Measurements from ENCODE around the gene CCR3. TPM values are rescaled to one million over a fixed set of nuclear protein-coding genes. Genes with fewer than 3 reads are reported as not detected.

CCR3 gene
- total RNA-seq, 3 donors from 2014 or later (not counting 1 experiment from before 2014, with no cell fraction given) = 1.5 to 36.7 TPM; not detected in 1

- WGBS (ENCODE audit: insufficient coverage) = 59% methylated on average over 7 of the region's 7 CpGs
- ATAC-seq (no peak), DNase-seq (no peak)
- Mint-ChIP-seq H3K4me1 (peaks cover 0 to 9% of the 10 kb centered on the region in 2 donors), H3K36me3 (no peaks in the 10 kb centered on the region), H3K27me3 (ENCODE audit: low read depth in 2 of 2) (peaks cover 8 to 9% of the 10 kb centered on the region in 2 donors), H3K4me3 (no peak overlapping the region), H3K27ac (no peak overlapping the region), H3K9me3 (no peaks in the 10 kb centered on the region)
- H3K4me1 ChIP-seq (ENCODE audit: control insufficient read depth, insufficient read depth, low read length) = peaks cover 18% of the 10 kb centered on the region
- H3K36me3 ChIP-seq (ENCODE audit: control insufficient read depth, insufficient read depth, low read length) = no peaks in the 10 kb centered on the region
- intact Hi-C loops (cut with micrococcal nuclease) = no loop called here
- H3K4me3 ChIP-seq (ENCODE audit: low read length) = no peak overlapping the region
- TF ChIP-seq, protein P1, sequence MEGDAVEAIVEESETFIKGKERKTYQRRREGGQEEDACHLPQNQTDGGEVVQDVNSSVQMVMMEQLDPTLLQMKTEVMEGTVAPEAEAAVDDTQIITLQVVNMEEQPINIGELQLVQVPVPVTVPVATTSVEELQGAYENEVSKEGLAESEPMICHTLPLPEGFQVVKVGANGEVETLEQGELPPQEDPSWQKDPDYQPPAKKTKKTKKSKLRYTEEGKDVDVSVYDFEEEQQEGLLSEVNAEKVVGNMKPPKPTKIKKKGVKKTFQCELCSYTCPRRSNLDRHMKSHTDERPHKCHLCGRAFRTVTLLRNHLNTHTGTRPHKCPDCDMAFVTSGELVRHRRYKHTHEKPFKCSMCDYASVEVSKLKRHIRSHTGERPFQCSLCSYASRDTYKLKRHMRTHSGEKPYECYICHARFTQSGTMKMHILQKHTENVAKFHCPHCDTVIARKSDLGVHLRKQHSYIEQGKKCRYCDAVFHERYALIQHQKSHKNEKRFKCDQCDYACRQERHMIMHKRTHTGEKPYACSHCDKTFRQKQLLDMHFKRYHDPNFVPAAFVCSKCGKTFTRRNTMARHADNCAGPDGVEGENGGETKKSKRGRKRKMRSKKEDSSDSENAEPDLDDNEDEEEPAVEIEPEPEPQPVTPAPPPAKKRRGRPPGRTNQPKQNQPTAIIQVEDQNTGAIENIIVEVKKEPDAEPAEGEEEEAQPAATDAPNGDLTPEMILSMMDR (IDR thresholded peaks at IDR 0.05) = no peak
- no peak overlapping the region for H3K27ac ChIP-seq (ENCODE audit: low read length)
- H3K27me3 ChIP-seq (ENCODE audit: control insufficient read depth, insufficient read depth, low read length) = no peaks in the 10 kb centered on the region
- no peaks in the 10 kb centered on the region for H3K9me3 ChIP-seq (ENCODE audit: control insufficient read depth, insufficient read depth, low read length)
Measured at GRCh38 chr3:46222435-46223161, 19.7 kb upstream of the CCR3 start.

- peaks cover 4 to 8% of the 10 kb centered on the region in 2 donors for H3K27me3 Mint-ChIP-seq (ENCODE audit: low read depth in 2 of 2)
- TF ChIP-seq, protein P1 (IDR thresholded peaks at IDR 0.05) = no peak
- intact Hi-C loops (cut with micrococcal nuclease) = loop anchor here (5.0 kb wide), 1 partner anchor 139 kb away; no protein-coding TSS in a partner anchor
Measured at GRCh38 chr3:46228260-46229242, 13.7 kb upstream of the CCR3 start.

DNA sequence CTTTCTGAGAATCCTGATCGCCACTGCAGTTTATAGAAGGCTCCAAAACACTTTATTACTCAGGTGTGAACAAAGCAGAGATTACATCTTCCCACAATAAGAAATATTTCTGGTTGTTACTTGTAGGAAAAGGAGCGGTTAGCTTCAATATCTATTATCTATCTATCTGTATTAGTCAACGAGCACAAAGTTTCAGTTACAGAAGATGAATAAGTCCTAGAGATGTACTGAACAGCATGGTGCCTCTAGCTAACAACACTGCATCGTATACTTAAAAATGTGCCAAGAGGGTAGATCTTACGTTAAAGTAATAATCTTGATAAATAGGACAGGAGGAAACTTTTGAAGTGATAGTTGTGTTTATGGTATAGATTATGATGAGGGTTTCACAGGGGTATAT, 10.9 kb upstream of the CCR3 start:
- peaks cover 2 to 5% of the 10 kb centered on the region in 2 donors for H3K27me3 Mint-ChIP-seq (ENCODE audit: low read depth in 2 of 2)
- no peaks in the 10 kb centered on the region for H3K36me3 Mint-ChIP-seq
- Histone ChIP-seq H3K9me3 (ENCODE audit: control insufficient read depth, insufficient read depth, low read length) (no peaks in the 10 kb centered on the region), H3K27me3 (ENCODE audit: control insufficient read depth, insufficient read depth, low read length) (no peaks in the 10 kb centered on the region), H3K36me3 (ENCODE audit: control insufficient read depth, insufficient read depth, low read length) (no peaks in the 10 kb centered on the region), H3K27ac (ENCODE audit: low read length) (no peak overlapping the region), H3K4me1 (ENCODE audit: control insufficient read depth, insufficient read depth, low read length) (peaks cover 15% of the 10 kb centered on the region), H3K4me3 (ENCODE audit: low read length) (no peak overlapping the region)
- intact Hi-C loops (cut with micrococcal nuclease) = no loop called here
- ATAC-seq (no peak), DNase-seq (no peak)
- no peak overlapping the region for H3K4me3 Mint-ChIP-seq
- H3K4me1 Mint-ChIP-seq = peaks cover 26 to 34% of the 10 kb centered on the region in 2 donors
- WGBS (ENCODE audit: insufficient coverage) = 80% methylated on average over 4 of the region's 5 CpGs
- TF ChIP-seq, protein P1 (IDR thresholded peaks at IDR 0.05) = no peak
- no peak overlapping the region for H3K27ac Mint-ChIP-seq
- H3K9me3 Mint-ChIP-seq = no peaks in the 10 kb centered on the region

More at GRCh38 chr3:46228260-46229242, 13.7 kb upstream of the CCR3 start:
- Histone ChIP-seq H3K36me3 (ENCODE audit: control insufficient read depth, insufficient read depth, low read length) (no peaks in the 10 kb centered on the region), H3K4me1 (ENCODE audit: control insufficient read depth, insufficient read depth, low read length) (peaks cover 7% of the 10 kb centered on the region), H3K4me3 (ENCODE audit: low read length) (no peak overlapping the region), H3K27ac (ENCODE audit: low read length) (no peak overlapping the region), H3K27me3 (ENCODE audit: control insufficient read depth, insufficient read depth, low read length) (no peaks in the 10 kb centered on the region), H3K9me3 (ENCODE audit: control insufficient read depth, insufficient read depth, low read length) (no peaks in the 10 kb centered on the region)
- Mint-ChIP-seq H3K9me3 (no peaks in the 10 kb centered on the region), H3K4me3 (no peak overlapping the region), H3K27ac (no peak overlapping the region), H3K4me1 (peaks cover 15% of the 10 kb centered on the region in 2 donors), H3K36me3 (no peaks in the 10 kb centered on the region)
- DNase-seq = peak in 1 of 2 donors; percentile 21
- peak; percentile 34 to 82 (median 63) for ATAC-seq
- WGBS (ENCODE audit: insufficient coverage) = 33% methylated on average over 3 of the region's 5 CpGs
